HUDEP-2 (cell line): ENCODE data around the gene SRPK3.

Experiments
- DNase-seq, 76 experiments: peaks; one replicate each; lab custom pipeline; 2025; ENCODE audit not compliant: unreplicated experiment in 76 of 76; lab: John Stamatoyannopoulos, UW

SRPK3 gene

GRCh38 chrX:153782313-153782712 lies 1.5 kb downstream of the SRPK3 start:
- DNase-seq = peak in 5 of 76 experiments; percentile 1 to 14 (median 8)

GRCh38 chrX:153782871-153783270 lies 2.0 kb downstream of the SRPK3 start:
- no peak for DNase-seq

- DNase-seq = no peak
Observed at GRCh38 chrX:153783378-153784013, 2.7 kb downstream of the SRPK3 start.

GRCh38 chrX:153784325-153784967 lies 3.6 kb downstream of the SRPK3 start:
- no peak for DNase-seq

- no peak for DNase-seq
Observed at GRCh38 chrX:153786669-153787068, 5.8 kb downstream of the SRPK3 start.

GRCh38 chrX:153789654-153790053 lies 8.8 kb downstream of the SRPK3 start:
- DNase-seq = no peak

- peak in 30 of 76 experiments; percentile 1 to 53 (median 18) for DNase-seq
Observed at GRCh38 chrX:153791104-153791852, 10.4 kb downstream of the SRPK3 start.

- DNase-seq = no peak
Observed at GRCh38 chrX:153792368-153792767, 11.5 kb downstream of the SRPK3 start.

- no peak for DNase-seq
Observed at GRCh38 chrX:153793291-153793690, 12.4 kb downstream of the SRPK3 start.

- peak; percentile 11 to 92 (median 85) for DNase-seq
Observed at GRCh38 chrX:153794018-153794896, 13.4 kb downstream of the SRPK3 start, which contains the start of the genes IDH3G and SSR4. Gene IDH3G, minus strand, starts transcription at chrX:153794375. Its CDS starts 49 bp downstream, at chrX:153794326. Gene SSR4, plus strand, starts transcription at chrX:153794668. Its CDS starts 20 bp downstream, at chrX:153794688.

GRCh38 chrX:153794897-153795816 lies 14.3 kb downstream of the SRPK3 start:
- DNase-seq = no peak

GRCh38 chrX:153797415-153798015 lies 16.7 kb downstream of the SRPK3 start:
- DNase-seq = no peak

- no peak for DNase-seq
Observed at GRCh38 chrX:153799326-153799725, 18.5 kb downstream of the SRPK3 start.

GRCh38 chrX:153800177-153800722 lies 19.4 kb downstream of the SRPK3 start:
- DNase-seq = no peak

GRCh38 chrX:153800746-153801145 lies 19.9 kb downstream of the SRPK3 start:
- no peak for DNase-seq

GRCh38 chrX:153801669-153802068 lies 20.8 kb downstream of the SRPK3 start:
- DNase-seq = no peak

GRCh38 chrX:153802513-153803045 lies 21.7 kb downstream of the SRPK3 start:
- DNase-seq = no peak
